Astrocyte (in vitro differentiated cells and primary cell): Measurements from ENCODE around the gene CLIP2.
"Not testable (repeated sequence)": the region's sequence is repeated elsewhere in the genome, so short reads cannot be mapped to it uniquely, and the experiment has no call there.

Experiments used
- CTCF ChIP-seq: IDR thresholded peaks from 2 replicates; pipeline ENCODE4 v1.5.1; 2011; ENCODE audit warnings: low read depth, mild to moderate bottlenecking, inconsistent platforms, low read length, moderate library complexity; ENCODE audit not compliant: insufficient read depth
- EZH2 ChIP-seq: IDR thresholded peaks from 2 replicates; pipeline ENCODE4 v1.6.1; 2012; ENCODE audit warnings: mild to moderate bottlenecking, low read length, inconsistent platforms; ENCODE audit not compliant: insufficient read depth

GRCh38 chr7:74414595-74415333 lies 125.6 kb downstream of the CLIP2 start:
- not testable (repeated sequence) for TF ChIP-seq CTCF, EZH2
